ENCODE measurements around the gene APBA2.

The APBA2 gene

GRCh38 chr15:28996953-28997352 lies 111.2 kb downstream of the APBA2 start:
- FAIRE-seq (no peak), DNase-seq (ENCODE audit: insufficient read length, low spot score) (no peak)
- no peak for TF ChIP-seq CTCF (IDR thresholded peaks at IDR 0.05; ENCODE audit: insufficient read depth, missing control alignments)

GRCh38 chr15:28997791-28998190 lies 112.0 kb downstream of the APBA2 start:
- no peak for TF ChIP-seq CTCF (IDR thresholded peaks at IDR 0.05; ENCODE audit: insufficient read depth, missing control alignments)
- DNase-seq (ENCODE audit: insufficient read length, low spot score) (no peak), FAIRE-seq (no peak)

- DNase-seq (ENCODE audit: insufficient read length, low spot score) (no peak), FAIRE-seq (no peak)
- no peak for TF ChIP-seq CTCF (IDR thresholded peaks at IDR 0.05; ENCODE audit: insufficient read depth, missing control alignments)
These were observed 112.7 kb downstream of the APBA2 start for GRCh38 chr15:28998511-28998910.

GRCh38 chr15:29003191-29003839 lies 117.5 kb downstream of the APBA2 start:
- DNase-seq (ENCODE audit: insufficient read length, low spot score) = no peak
- no peak for FAIRE-seq

GRCh38 chr15:29003840-29004233 lies 118.1 kb downstream of the APBA2 start:
- DNase-seq (ENCODE audit: insufficient read length, low spot score) (no peak), FAIRE-seq (no peak)
- TF ChIP-seq CTCF (IDR thresholded peaks at IDR 0.05; ENCODE audit: insufficient read depth, missing control alignments) = no peak

More at GRCh38 chr15:29003191-29003839, 117.5 kb downstream of the APBA2 start:
- no peak for TF ChIP-seq CTCF (IDR thresholded peaks at IDR 0.05; ENCODE audit: insufficient read depth, missing control alignments)

- FAIRE-seq (no peak), DNase-seq (ENCODE audit: insufficient read length, low spot score) (no peak)
- TF ChIP-seq CTCF (IDR thresholded peaks at IDR 0.05; ENCODE audit: insufficient read depth, missing control alignments) = no peak
These were observed 120.2 kb downstream of the APBA2 start for GRCh38 chr15:29005931-29006330.

- no peak for FAIRE-seq
These were observed 123.1 kb downstream of the APBA2 start for GRCh38 chr15:29008846-29009245.

More at GRCh38 chr15:29008846-29009245, 123.1 kb downstream of the APBA2 start:
- TF ChIP-seq CTCF (IDR thresholded peaks at IDR 0.05; ENCODE audit: insufficient read depth, missing control alignments) = no peak
- DNase-seq (ENCODE audit: insufficient read length, low spot score) = no peak
